B cell (primary cell): ENCODE measurements around the gene MAPRE2. TPM values are rescaled to one million over a fixed set of nuclear protein-coding genes. Genes with fewer than 3 reads are reported as not detected.

Source experiments
- ATAC-seq: fragments of 200-7000 bp; cut with Tn5 transposase; one replicate; pipeline ENCODE4 v1.10.0; 2021; ENCODE audit warnings: low read depth, mild to moderate bottlenecking, moderate number of reproducible peaks, moderate library complexity
- CTCF ChIA-PET: fragments of 350-600 bp; sonication (Branson Sonifier 250); formaldehyde crosslinking; loops from one replicate; lab custom pipeline; 2021; ENCODE audit warnings: antibody characterized with exemption, inconsistent platforms; lab: Charles Lee
- POLR2A ChIA-PET: fragments of 350-600 bp; sonication (Branson Sonifier 250); formaldehyde crosslinking; loops from one replicate; lab custom pipeline; 2021; ENCODE audit warnings: antibody characterized with exemption; lab: Charles Lee
- DNase-seq: peaks from one replicate; pipeline ENCODE4 v3.0.0; 2013
- H2AFZ ChIP-seq: 2 replicates; pipeline ENCODE4 v1.6.1; 2012; ENCODE audit warnings: mild to moderate bottlenecking, low read depth, low read length; ENCODE audit not compliant: insufficient read depth, poor library complexity, severe bottlenecking
- H3K27ac ChIP-seq, 2 donors: 1 replicate in 1 of 2; 2 replicates in 1 of 2; pipeline ENCODE4 v1.5.1; 2012 to 2013; ENCODE audit warnings: low read length in 2 of 2, mild to moderate bottlenecking in 2 of 2, moderate library complexity in 1 of 2
- H3K27me3 ChIP-seq, 4 experiments: fragments of 200-600 bp in 1 of 4; sonication (generic) in 1 of 4; replicated peaks in 1 of 4; 1 replicate in 2 of 4; 2 replicates in 2 of 4; pipeline versions ENCODE4 v1.6.1 to v1.7.0; 2013 to 2016; ENCODE audit warnings: low read length in 3 of 4, mild to moderate bottlenecking in 2 of 4, mixed read lengths in 1 of 4, moderate library complexity in 1 of 4; ENCODE audit not compliant: insufficient read depth in 4 of 4, control insufficient read depth in 3 of 4; ENCODE audit errors: control extremely low read depth in 1 of 4
- H3K36me3 ChIP-seq, 2 experiments: replicated peaks in 1 of 2; 1 replicate in 1 of 2; 2 replicates in 1 of 2; pipeline versions ENCODE4 v1.6.1 to v1.7.1; 2013; ENCODE audit warnings: low read length in 1 of 2; ENCODE audit not compliant: insufficient read depth in 2 of 2, control insufficient read depth in 1 of 2; ENCODE audit errors: control extremely low read depth in 1 of 2, extremely low read depth in 1 of 2
- H3K4me1 ChIP-seq, 2 donors: fragments of 200-600 bp in 1 of 2; sonication (generic) in 1 of 2; 1 replicate in 1 of 2; 2 replicates in 1 of 2; pipeline versions ENCODE4 v1.5.1 to v1.6.1; 2013 to 2017; ENCODE audit warnings: low read length in 2 of 2; ENCODE audit not compliant: control insufficient read depth in 2 of 2, insufficient read depth in 2 of 2
- H3K4me2 ChIP-seq: replicated peaks from 2 replicates; pipeline ENCODE3; 2012; ENCODE audit warnings: mild to moderate bottlenecking, low read depth, low read length; ENCODE audit not compliant: poor library complexity, severe bottlenecking
- H3K4me3 ChIP-seq, 5 experiments: fragments of 200-600 bp in 1 of 5; sonication (generic) in 1 of 5; 1 replicate in 3 of 5; 2 replicates in 2 of 5; pipeline versions ENCODE4 v1.5.1 to v1.7.0; 2011 to 2016; ENCODE audit warnings: low read length in 4 of 5, mild to moderate bottlenecking in 4 of 5, low read depth in 2 of 5, control low read depth in 1 of 5, moderate library complexity in 1 of 5; ENCODE audit not compliant: insufficient read depth in 1 of 5; ENCODE audit errors: control extremely low read depth in 1 of 5, extremely low read depth in 1 of 5
- H3K79me2 ChIP-seq: fragments of 200-600 bp; sonication (generic); one replicate; pipeline ENCODE4 v1.6.0; 2016; ENCODE audit warnings: low read length; ENCODE audit not compliant: control insufficient read depth, insufficient read depth
- H3K9ac ChIP-seq: fragments of 200-600 bp; sonication (generic); 2 replicates; pipeline ENCODE4 v1.6.1; 2017; ENCODE audit warnings: mild to moderate bottlenecking, low read length, moderate library complexity
- H3K9me3 ChIP-seq, 3 donors: one replicate each; pipeline versions ENCODE4 v1.6.1 to v1.7.1; 2013; ENCODE audit warnings: low read length in 2 of 3; ENCODE audit not compliant: control insufficient read depth in 2 of 3, insufficient read depth in 1 of 3; ENCODE audit errors: control extremely low read depth in 1 of 3
- H4K20me1 ChIP-seq: 2 replicates; pipeline ENCODE4 v1.6.0; 2012; ENCODE audit warnings: mild to moderate bottlenecking, low read length; ENCODE audit not compliant: insufficient read depth, control insufficient read depth, poor library complexity, severe bottlenecking
- H3K27ac Mint-ChIP-seq: one replicate; pipeline ENCODE4 v1.8.0; 2021; ENCODE audit warnings: mixed read lengths
- H3K27me3 Mint-ChIP-seq: one replicate; pipeline ENCODE4 v1.8.0; 2021; ENCODE audit warnings: mixed read lengths
- H3K4me1 Mint-ChIP-seq: one replicate; pipeline ENCODE4 v1.8.0; 2021; ENCODE audit warnings: mixed read lengths
- H3K4me3 Mint-ChIP-seq: one replicate; pipeline ENCODE4 v1.8.0; 2021; ENCODE audit warnings: mixed read lengths
- H3K9me3 Mint-ChIP-seq: one replicate; pipeline ENCODE4 v1.8.0; 2022; ENCODE audit warnings: mixed read lengths; ENCODE audit not compliant: insufficient read depth
- EZH2 ChIP-seq: IDR thresholded peaks from 2 replicates; pipeline ENCODE4 v1.6.1; 2012; ENCODE audit warnings: borderline replicate concordance, low read depth, mild to moderate bottlenecking, moderate library complexity, low read length; ENCODE audit not compliant: insufficient read depth, poor library complexity, severe bottlenecking
- WGBS: methylation state at CpG from one replicate; pipeline ENCODE4 v1.1.5; 2013; ENCODE audit warnings: missing lambda C conversion rate; ENCODE audit not compliant: insufficient coverage; 5-methylcytosine and 5-hydroxymethylcytosine counted together
- intact Hi-C: fragments of 100-400 bp; cut with micrococcal nuclease; formaldehyde crosslinking; loops from one replicate; pipeline ENCODE4 v1.10.0; 2022
- polyA plus RNA-seq: library from polyadenylated mRNA; depleted of rRNA; stranded (reverse); fragments of >200 nt; gene quantifications from 2 replicates; pipeline ENCODE4 v1.2.3, GENCODE V29; 2012
- total RNA-seq, 2 donors: library from RNA; stranded (reverse); fragments of 120-200 nt in 1 of 2; gene quantifications; 1 replicate in 1 of 2; 2 replicates in 1 of 2; pipeline versions ENCODE4 v1.2.3 to v1.2.4, GENCODE V29; 2013 to 2022
- TF ChIP-seq, protein P1 (sequence below): fragments of 200-600 bp; IDR thresholded peaks from one replicate; pipeline ENCODE4 v1.8.0; 2022; ENCODE audit warnings: antibody characterized with exemption, mild to moderate bottlenecking

MAPRE2 gene
- total and polyA plus RNA-seq, 2 donors (not counting 1 experiment from before 2014, with no cell fraction given), result 36.7 to 63.3 TPM

DNA sequence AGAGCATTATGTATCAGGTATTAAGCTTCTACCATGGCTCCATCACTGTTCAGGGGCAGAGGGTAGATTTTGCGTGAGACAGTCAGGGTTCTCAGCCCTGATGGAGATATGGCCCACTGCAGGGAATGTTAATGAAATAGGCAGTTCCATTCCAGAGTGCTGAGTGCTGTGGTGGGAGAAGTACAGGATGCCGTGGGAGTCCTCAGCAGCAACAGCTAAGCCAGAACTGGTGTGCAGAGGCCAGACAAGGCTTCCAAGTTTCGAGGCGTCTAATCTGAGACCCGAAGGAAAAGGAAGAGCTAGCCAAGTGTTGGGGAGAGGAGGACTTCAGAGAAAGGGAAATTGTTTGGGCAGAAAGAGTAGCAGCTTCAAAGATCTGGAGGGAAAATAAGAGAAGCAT is 30.2 kb upstream of the MAPRE2 start:
- Histone ChIP-seq H3K9ac (no peak overlapping the region), H3K4me1 (no peaks in the 10 kb centered on the region), H3K4me3 (no peak overlapping the region), H3K27me3 (no peaks in the 10 kb centered on the region), H3K4me2 (no peak overlapping the region), H3K79me2 (no peaks in the 10 kb centered on the region), H3K27ac (no peak overlapping the region), H2AFZ (no peak overlapping the region), H3K36me3 (no peaks in the 10 kb centered on the region), H3K9me3 (no peaks in the 10 kb centered on the region), H4K20me1 (no peaks in the 10 kb centered on the region)
- intact Hi-C loops, result no loop called here
- Mint-ChIP-seq H3K4me1 (no peaks in the 10 kb centered on the region), H3K27ac (no peak overlapping the region), H3K27me3 (no peaks in the 10 kb centered on the region), H3K9me3 (no peaks in the 10 kb centered on the region), H3K4me3 (no peak overlapping the region)
- no peak for TF ChIP-seq EZH2
- TF ChIP-seq, protein P1, sequence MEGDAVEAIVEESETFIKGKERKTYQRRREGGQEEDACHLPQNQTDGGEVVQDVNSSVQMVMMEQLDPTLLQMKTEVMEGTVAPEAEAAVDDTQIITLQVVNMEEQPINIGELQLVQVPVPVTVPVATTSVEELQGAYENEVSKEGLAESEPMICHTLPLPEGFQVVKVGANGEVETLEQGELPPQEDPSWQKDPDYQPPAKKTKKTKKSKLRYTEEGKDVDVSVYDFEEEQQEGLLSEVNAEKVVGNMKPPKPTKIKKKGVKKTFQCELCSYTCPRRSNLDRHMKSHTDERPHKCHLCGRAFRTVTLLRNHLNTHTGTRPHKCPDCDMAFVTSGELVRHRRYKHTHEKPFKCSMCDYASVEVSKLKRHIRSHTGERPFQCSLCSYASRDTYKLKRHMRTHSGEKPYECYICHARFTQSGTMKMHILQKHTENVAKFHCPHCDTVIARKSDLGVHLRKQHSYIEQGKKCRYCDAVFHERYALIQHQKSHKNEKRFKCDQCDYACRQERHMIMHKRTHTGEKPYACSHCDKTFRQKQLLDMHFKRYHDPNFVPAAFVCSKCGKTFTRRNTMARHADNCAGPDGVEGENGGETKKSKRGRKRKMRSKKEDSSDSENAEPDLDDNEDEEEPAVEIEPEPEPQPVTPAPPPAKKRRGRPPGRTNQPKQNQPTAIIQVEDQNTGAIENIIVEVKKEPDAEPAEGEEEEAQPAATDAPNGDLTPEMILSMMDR, result no peak
- ChIA-PET POLR2A (no interaction called here), CTCF (interaction anchor here (0.5 to 5.8 kb wide), 5 partner anchors 61 to 1007 kb away, joined by 3 to 98 read pairs (median 3); no protein-coding TSS in a partner anchor)
- DNase-seq, result no peak
- 84% methylated on average over 5 of the region's 5 CpGs for WGBS
- ATAC-seq, result no peak

DNA sequence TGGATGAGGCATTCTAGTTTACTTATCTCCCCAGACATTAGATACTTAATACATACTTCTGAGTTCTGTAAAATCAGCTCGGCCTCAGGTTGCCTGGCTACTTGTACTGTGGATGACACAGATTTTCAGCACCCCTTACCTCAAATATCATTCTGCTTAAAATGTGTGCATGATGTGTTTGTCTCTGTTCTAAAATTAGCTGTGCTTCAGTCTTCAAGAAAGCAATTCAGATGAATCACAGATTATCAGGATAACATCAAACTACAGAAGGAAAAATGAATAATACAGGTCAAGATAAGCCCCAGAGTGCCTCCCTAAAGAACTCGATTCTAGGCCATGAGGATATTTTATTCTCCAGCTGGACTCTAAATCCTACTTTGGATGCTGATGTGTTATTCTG is 21.3 kb upstream of the MAPRE2 start:
- ATAC-seq (no peak), DNase-seq (no peak)
- H2AFZ ChIP-seq, result no peak overlapping the region
- TF ChIP-seq, protein P1, result no peak
- TF ChIP-seq EZH2, result no peak
- no peaks in the 10 kb centered on the region for H3K79me2 ChIP-seq
- H4K20me1 ChIP-seq, result no peaks in the 10 kb centered on the region
- Mint-ChIP-seq H3K4me3 (no peak overlapping the region), H3K4me1 (no peaks in the 10 kb centered on the region), H3K27ac (no peak overlapping the region), H3K27me3 (no peaks in the 10 kb centered on the region), H3K9me3 (no peaks in the 10 kb centered on the region)
- no peaks in the 10 kb centered on the region for H3K36me3 ChIP-seq
- no peak overlapping the region for H3K27ac ChIP-seq
- H3K27me3 ChIP-seq, result no peaks in the 10 kb centered on the region
- H3K9me3 ChIP-seq, result no peaks in the 10 kb centered on the region
- no peaks in the 10 kb centered on the region for H3K4me1 ChIP-seq
- ChIA-PET CTCF (interaction anchor here (1.2 kb wide), 2 partner anchors 10 to 125 kb away, joined by 3 to 5 read pairs; no protein-coding TSS in a partner anchor), POLR2A (no interaction called here)
- no CpG with 5 or more reads among the region's 2 CpGs for WGBS
- H3K4me2 ChIP-seq, result no peak overlapping the region
- no peak overlapping the region for H3K9ac ChIP-seq
- intact Hi-C loops, result no loop called here
- no peak overlapping the region for H3K4me3 ChIP-seq
